ENCODE data around the gene PLCL2. TPM values are rescaled to one million over a fixed set of nuclear protein-coding genes. Genes with fewer than 3 reads are reported as not detected.

The PLCL2 gene
- total and polyA plus RNA-seq, 4 donors: 1.5 to 16.5 (median 9.4) TPM

DNA sequence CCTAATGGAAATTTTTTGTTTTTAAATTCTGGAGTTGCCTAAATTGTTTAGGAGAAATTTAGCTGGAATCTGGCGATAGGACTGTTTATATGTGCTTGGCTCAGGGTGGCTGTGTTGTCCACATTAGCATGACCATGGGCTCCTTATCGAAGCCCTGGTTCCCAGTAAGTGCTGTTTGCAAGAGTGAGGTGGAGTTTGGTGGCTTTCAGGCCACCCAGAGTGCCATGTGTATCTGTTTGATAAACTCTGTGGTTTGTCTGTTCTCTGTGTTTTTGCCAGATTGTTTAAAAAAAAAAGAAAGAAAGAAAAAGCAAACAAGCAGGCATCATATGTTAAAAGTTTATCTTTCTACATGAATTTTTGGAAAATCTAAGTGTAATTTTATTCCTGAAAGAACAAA lies 51.5 kb downstream of the PLCL2 start:
- 63% methylated on average over 2 of the region's 2 CpGs for WGBS

DNA sequence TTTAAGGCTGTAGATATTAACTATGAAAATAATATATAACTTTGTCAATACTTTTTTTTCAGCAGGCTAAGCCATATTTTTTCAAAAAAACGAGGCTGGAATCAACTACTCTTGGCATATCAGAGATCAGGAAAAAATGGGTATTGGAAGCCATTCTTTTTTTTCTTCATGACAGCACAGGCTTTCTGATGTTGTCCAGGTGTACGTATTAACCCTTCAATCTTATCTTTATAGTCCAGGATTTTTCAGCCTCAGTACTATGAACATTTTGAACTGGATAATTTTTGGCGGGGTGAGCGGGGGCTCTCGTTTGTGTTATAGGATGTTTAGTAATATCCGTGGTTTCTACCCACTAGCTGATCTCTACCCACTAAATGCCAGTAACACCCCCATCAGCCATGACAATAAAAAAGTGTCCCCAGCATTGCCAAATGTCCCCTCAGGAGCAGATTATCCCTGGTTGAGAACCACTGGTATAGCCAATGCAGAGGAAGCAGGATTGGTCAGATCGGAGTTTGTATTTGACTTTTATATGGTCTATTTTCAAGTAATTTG lies 52.0 kb downstream of the PLCL2 start:
- Histone ChIP-seq H3K9ac (ENCODE audit: low read depth in 1 of 2, low read length in 2 of 2) (no peak overlapping the region), H3K27ac (ENCODE audit: low read depth in 1 of 2, low read length in 2 of 2) (no peak overlapping the region), H3K4me1 (ENCODE audit: control insufficient read depth in 4 of 4, insufficient read depth in 4 of 4, low read length in 3 of 4) (peaks cover 0 to 7% (median under 1%) of the 10 kb centered on the region in 4 donors), H3K36me3 (ENCODE audit: control insufficient read depth in 4 of 4, insufficient read depth in 3 of 4, low read depth in 1 of 4, low read length in 3 of 4) (no peaks in the 10 kb centered on the region), H3K9me3 (ENCODE audit: control insufficient read depth in 4 of 4, low read length in 3 of 4) (no peaks in the 10 kb centered on the region), H3K4me3 (ENCODE audit: low read depth in 1 of 3, low read length in 3 of 3) (no peak overlapping the region), H3K27me3 (ENCODE audit: control insufficient read depth in 4 of 4, insufficient read depth in 4 of 4, low read length in 3 of 4) (no peaks in the 10 kb centered on the region)
- 89% methylated on average over 7 of the region's 7 CpGs for WGBS
- DNase-seq (ENCODE audit: low spot score): no peak
- TF ChIP-seq CTCF (IDR thresholded peaks at IDR 0.05; ENCODE audit: low read depth, low read length, missing input control): no peak
- no peak for TF ChIP-seq YY1 (IDR thresholded peaks at IDR 0.05)
- TF ChIP-seq HNF4G (IDR thresholded peaks at IDR 0.05): no peak
- TF ChIP-seq EGR1 (IDR thresholded peaks at IDR 0.05; ENCODE audit: low read depth in 2 of 2): no peak
- no peak for TF ChIP-seq JUND (IDR thresholded peaks at IDR 0.05)
- TF ChIP-seq, protein P1, sequence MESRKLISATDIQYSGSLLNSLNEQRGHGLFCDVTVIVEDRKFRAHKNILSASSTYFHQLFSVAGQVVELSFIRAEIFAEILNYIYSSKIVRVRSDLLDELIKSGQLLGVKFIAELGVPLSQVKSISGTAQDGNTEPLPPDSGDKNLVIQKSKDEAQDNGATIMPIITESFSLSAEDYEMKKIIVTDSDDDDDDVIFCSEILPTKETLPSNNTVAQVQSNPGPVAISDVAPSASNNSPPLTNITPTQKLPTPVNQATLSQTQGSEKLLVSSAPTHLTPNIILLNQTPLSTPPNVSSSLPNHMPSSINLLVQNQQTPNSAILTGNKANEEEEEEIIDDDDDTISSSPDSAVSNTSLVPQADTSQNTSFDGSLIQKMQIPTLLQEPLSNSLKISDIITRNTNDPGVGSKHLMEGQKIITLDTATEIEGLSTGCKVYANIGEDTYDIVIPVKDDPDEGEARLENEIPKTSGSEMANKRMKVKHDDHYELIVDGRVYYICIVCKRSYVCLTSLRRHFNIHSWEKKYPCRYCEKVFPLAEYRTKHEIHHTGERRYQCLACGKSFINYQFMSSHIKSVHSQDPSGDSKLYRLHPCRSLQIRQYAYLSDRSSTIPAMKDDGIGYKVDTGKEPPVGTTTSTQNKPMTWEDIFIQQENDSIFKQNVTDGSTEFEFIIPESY (IDR thresholded peaks at IDR 0.05): no peak
- no peak for TF ChIP-seq RXRA (IDR thresholded peaks at IDR 0.05)
- TF ChIP-seq FOXA2 (IDR thresholded peaks at IDR 0.05): no peak
- TF ChIP-seq, protein P2, sequence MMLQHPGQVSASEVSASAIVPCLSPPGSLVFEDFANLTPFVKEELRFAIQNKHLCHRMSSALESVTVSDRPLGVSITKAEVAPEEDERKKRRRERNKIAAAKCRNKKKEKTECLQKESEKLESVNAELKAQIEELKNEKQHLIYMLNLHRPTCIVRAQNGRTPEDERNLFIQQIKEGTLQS (IDR thresholded peaks at IDR 0.05): no peak
- TF ChIP-seq TAF1 (conservative IDR thresholded peaks at IDR 0.05): no peak
- TF ChIP-seq NR2F2 (IDR thresholded peaks at IDR 0.05): no peak
- TF ChIP-seq, protein P3, sequence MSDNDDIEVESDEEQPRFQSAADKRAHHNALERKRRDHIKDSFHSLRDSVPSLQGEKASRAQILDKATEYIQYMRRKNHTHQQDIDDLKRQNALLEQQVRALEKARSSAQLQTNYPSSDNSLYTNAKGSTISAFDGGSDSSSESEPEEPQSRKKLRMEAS (IDR thresholded peaks at IDR 0.05): no peak

More for the DNA sequence above, 51.5 kb downstream of the PLCL2 start:
- Histone ChIP-seq H3K27ac (ENCODE audit: low read depth in 1 of 2, low read length in 2 of 2) (no peak overlapping the region), H3K36me3 (ENCODE audit: control insufficient read depth in 4 of 4, insufficient read depth in 3 of 4, low read depth in 1 of 4, low read length in 3 of 4) (no peaks in the 10 kb centered on the region), H3K4me1 (ENCODE audit: control insufficient read depth in 4 of 4, insufficient read depth in 4 of 4, low read length in 3 of 4) (peaks cover 0 to 7% (median under 1%) of the 10 kb centered on the region in 4 donors), H3K9me3 (ENCODE audit: control insufficient read depth in 4 of 4, low read length in 3 of 4) (no peaks in the 10 kb centered on the region), H3K4me3 (ENCODE audit: low read depth in 1 of 3, low read length in 3 of 3) (no peak overlapping the region), H3K9ac (ENCODE audit: low read depth in 1 of 2, low read length in 2 of 2) (no peak overlapping the region), H3K27me3 (ENCODE audit: control insufficient read depth in 4 of 4, insufficient read depth in 4 of 4, low read length in 3 of 4) (no peaks in the 10 kb centered on the region)
- DNase-seq (ENCODE audit: low spot score): peak; percentile 67
- TF ChIP-seq, protein P2 (IDR thresholded peaks at IDR 0.05): no peak
- no peak for TF ChIP-seq FOXA2 (IDR thresholded peaks at IDR 0.05)
- no peak for TF ChIP-seq JUND (IDR thresholded peaks at IDR 0.05)
- TF ChIP-seq RXRA (IDR thresholded peaks at IDR 0.05): no peak
- no peak for TF ChIP-seq CTCF (IDR thresholded peaks at IDR 0.05; ENCODE audit: low read depth, low read length, missing input control)
- TF ChIP-seq NR2F2 (IDR thresholded peaks at IDR 0.05): no peak
- TF ChIP-seq, protein P4, sequence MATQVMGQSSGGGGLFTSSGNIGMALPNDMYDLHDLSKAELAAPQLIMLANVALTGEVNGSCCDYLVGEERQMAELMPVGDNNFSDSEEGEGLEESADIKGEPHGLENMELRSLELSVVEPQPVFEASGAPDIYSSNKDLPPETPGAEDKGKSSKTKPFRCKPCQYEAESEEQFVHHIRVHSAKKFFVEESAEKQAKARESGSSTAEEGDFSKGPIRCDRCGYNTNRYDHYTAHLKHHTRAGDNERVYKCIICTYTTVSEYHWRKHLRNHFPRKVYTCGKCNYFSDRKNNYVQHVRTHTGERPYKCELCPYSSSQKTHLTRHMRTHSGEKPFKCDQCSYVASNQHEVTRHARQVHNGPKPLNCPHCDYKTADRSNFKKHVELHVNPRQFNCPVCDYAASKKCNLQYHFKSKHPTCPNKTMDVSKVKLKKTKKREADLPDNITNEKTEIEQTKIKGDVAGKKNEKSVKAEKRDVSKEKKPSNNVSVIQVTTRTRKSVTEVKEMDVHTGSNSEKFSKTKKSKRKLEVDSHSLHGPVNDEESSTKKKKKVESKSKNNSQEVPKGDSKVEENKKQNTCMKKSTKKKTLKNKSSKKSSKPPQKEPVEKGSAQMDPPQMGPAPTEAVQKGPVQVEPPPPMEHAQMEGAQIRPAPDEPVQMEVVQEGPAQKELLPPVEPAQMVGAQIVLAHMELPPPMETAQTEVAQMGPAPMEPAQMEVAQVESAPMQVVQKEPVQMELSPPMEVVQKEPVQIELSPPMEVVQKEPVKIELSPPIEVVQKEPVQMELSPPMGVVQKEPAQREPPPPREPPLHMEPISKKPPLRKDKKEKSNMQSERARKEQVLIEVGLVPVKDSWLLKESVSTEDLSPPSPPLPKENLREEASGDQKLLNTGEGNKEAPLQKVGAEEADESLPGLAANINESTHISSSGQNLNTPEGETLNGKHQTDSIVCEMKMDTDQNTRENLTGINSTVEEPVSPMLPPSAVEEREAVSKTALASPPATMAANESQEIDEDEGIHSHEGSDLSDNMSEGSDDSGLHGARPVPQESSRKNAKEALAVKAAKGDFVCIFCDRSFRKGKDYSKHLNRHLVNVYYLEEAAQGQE (IDR thresholded peaks at IDR 0.05): no peak
- no peak for TF ChIP-seq HNF4G (IDR thresholded peaks at IDR 0.05)
- TF ChIP-seq FOXA1 (IDR thresholded peaks at IDR 0.05): no peak
